Kidney epithelial cell (primary cell): ENCODE measurements around the gene C1QL1. TPM values are rescaled to one million over a fixed set of nuclear protein-coding genes. Genes with fewer than 3 reads are reported as not detected.

ENCODE experiments used
- DNase-seq: peaks from one replicate; pipeline ENCODE4 v3.0.0-alpha.2; 2010; ENCODE audit warnings: low read depth
- H3K27me3 ChIP-seq: 2 replicates; pipeline ENCODE4 v1.6.0; 2011; ENCODE audit warnings: low read length; ENCODE audit not compliant: control insufficient read depth, insufficient read depth
- H3K36me3 ChIP-seq: 2 replicates; pipeline ENCODE4 v1.5.1; 2011; ENCODE audit warnings: low read length; ENCODE audit not compliant: control insufficient read depth, insufficient read depth
- H3K4me3 ChIP-seq: 2 replicates; pipeline ENCODE4 v1.5.1; 2011; ENCODE audit warnings: low read depth, mild to moderate bottlenecking, control low read depth, low read length
- total RNA-seq: library from RNA; depleted of rRNA; stranded (reverse); fragments of >200 nt; gene quantifications from 2 replicates; pipeline ENCODE4 v1.2.3, GENCODE V29; 2015
- TF ChIP-seq, protein P1 (sequence below): IDR thresholded peaks from 2 replicates; pipeline ENCODE4 v1.5.1; 2011; ENCODE audit warnings: mild to moderate bottlenecking, moderate library complexity, low read length, control low read depth, inconsistent platforms; ENCODE audit not compliant: insufficient read depth, poor library complexity, severe bottlenecking

Gene C1QL1
- total RNA-seq, 1 donor from 2014 or later = 0.08 TPM

DNA sequence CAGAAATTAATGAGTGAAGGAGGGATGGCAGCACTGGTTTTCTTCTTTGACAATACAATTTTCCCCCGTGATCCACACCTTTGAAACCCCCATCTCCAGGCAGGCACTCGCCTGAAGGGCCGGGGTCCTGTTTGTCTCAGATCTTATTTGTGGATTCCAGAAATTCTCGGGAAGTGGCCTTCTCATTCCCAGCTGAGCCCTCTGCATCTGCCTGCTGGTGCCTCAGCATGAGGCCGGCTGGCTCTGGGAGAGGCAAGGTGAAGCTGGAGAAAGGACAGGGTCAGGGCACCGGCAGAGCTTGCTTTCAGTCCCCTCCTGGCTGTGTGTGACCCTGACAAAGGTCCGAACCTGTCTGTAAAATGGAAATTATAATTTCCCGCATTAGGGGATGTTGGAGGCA is 35.8 kb upstream of the C1QL1 start:
- Histone ChIP-seq H3K36me3 (no peaks in the 10 kb centered on the region), H3K27me3 (peaks cover 15% of the 10 kb centered on the region), H3K4me3 (no peak overlapping the region)
- TF ChIP-seq, protein P1, sequence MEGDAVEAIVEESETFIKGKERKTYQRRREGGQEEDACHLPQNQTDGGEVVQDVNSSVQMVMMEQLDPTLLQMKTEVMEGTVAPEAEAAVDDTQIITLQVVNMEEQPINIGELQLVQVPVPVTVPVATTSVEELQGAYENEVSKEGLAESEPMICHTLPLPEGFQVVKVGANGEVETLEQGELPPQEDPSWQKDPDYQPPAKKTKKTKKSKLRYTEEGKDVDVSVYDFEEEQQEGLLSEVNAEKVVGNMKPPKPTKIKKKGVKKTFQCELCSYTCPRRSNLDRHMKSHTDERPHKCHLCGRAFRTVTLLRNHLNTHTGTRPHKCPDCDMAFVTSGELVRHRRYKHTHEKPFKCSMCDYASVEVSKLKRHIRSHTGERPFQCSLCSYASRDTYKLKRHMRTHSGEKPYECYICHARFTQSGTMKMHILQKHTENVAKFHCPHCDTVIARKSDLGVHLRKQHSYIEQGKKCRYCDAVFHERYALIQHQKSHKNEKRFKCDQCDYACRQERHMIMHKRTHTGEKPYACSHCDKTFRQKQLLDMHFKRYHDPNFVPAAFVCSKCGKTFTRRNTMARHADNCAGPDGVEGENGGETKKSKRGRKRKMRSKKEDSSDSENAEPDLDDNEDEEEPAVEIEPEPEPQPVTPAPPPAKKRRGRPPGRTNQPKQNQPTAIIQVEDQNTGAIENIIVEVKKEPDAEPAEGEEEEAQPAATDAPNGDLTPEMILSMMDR = no peak
- no peak for DNase-seq

DNA sequence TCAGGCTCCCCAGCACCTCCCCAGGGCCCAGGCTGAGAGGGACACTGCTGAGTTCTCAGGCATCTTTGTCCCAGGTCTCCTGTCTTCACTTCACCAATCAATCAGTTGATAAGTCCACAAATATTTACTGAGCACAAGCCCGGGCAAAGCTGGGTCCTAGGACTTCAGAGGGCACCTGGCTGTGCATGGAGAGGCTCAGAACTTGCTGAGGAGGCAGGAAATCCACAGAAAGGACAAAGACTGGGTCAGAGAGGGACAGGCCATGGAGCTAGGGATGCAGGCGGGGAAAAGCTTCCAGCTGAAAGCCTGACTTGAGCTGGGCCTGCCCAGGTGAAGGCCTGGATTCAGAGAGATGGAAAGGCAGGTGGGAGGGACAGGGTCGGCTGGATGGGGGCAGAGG is 33.2 kb upstream of the C1QL1 start:
- H3K27me3 ChIP-seq = peaks cover 13% of the 10 kb centered on the region
- TF ChIP-seq, protein P1 = no peak

DNA sequence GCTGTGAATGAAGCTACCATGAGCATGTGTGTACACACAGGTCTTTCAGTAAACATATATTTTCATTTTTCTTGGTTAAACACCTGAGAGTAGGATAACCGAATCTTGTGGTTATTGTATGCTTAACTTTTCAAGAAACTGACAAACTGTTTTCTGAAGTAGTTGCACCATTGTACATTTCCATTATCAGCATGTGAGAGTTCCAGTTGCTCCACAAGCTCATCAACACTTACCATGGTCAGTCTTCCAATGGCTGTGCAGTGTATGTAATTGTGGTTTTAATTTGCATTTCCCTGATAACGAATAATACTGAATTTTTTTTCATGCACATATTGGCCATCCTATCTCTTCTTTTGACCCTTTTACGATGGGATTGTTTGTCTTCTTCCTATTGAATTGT is 31.3 kb upstream of the C1QL1 start:
- TF ChIP-seq, protein P1 = no peak
- H3K36me3 ChIP-seq = no peaks in the 10 kb centered on the region
- H3K27me3 ChIP-seq = peaks cover 6% of the 10 kb centered on the region
- H3K4me3 ChIP-seq = no peak overlapping the region
- DNase-seq = no peak

More for the DNA sequence above, 33.2 kb upstream of the C1QL1 start:
- no peaks in the 10 kb centered on the region for H3K36me3 ChIP-seq
- H3K4me3 ChIP-seq = no peak overlapping the region
- DNase-seq = no peak

DNA sequence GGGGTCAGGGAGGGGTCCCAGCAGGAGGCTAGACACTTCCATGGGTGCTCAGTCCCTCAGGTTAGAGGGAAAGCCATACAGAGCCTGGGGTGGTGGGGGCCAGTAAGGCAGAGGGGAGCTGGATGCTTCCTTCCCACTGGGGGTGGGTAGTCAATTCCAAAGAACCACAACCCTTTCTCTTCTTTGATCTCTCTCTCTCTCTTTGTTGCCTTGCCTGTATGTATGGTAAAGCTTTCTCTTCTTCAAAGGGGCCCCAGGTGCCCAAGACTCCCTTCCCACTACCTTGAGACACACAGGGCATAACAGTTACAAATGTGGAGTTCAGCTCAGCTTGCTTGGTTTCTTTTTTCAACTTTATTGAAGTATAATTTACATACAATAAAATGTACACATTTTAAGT is 30.5 kb upstream of the C1QL1 start:
- Histone ChIP-seq H3K36me3 (no peaks in the 10 kb centered on the region), H3K4me3 (no peak overlapping the region), H3K27me3 (peaks cover 2% of the 10 kb centered on the region)
- DNase-seq = no peak
- TF ChIP-seq, protein P1 = no peak

DNA sequence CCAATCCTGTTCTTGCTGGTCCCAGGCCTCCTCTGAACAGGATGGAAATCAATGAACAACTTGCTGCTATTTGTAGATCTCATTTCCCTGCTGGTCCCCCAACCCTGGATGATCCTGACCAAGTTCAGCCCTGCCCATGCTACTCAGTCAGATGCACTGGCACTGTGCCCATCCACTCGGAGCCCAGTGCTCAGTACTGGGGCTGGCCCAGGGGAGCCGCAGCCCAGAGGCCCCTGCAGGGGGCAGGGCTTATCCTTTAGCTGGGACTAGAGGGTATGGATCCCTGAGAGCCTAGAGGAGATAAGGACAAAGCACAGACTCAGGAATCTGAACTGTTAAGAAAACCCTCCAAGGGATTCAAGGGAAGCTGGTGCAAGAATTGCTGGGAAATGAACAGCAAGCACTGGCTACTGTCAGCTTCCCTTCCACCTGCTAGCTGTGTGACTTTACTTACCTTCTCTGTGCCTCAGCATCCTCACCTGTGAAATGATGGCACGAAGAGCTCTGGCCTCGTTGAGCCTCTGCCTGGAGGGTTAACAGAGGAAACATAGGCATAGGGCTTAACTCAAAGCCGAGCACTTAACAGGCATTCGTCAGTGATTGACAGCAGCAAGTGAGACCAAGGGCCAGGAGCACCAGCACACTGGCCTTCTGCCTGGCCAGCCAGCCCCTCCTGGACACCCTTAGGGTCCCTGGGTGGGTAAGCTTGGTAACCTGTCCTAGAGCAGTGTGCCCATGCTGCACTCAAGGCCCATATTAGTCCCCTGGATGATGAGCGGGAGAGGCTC is 29.8 kb upstream of the C1QL1 start:
- peaks cover 2% of the 10 kb centered on the region for H3K27me3 ChIP-seq
- TF ChIP-seq, protein P1 = no peak
- H3K4me3 ChIP-seq = no peak overlapping the region
- H3K36me3 ChIP-seq = no peaks in the 10 kb centered on the region
- no peak for DNase-seq

DNA sequence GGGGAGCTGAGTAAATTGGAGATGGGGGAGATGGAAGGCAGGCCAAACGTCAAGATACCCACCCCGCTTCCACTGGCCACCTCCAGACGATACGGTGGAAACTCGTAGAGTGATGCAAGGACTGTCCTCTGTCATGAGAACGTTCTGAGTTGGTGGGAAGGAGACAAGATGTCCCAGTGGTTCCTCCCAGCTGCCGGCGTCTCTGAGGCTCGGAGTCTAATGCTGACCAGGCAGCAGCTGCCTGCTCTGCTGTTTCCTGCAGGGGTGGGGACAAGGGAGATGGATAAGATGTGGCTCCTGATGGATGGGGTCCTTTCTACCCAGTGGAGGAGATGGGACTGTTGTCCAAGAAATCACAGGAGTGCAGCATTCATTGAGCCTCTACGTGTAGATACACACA is 28.2 kb upstream of the C1QL1 start:
- no peaks in the 10 kb centered on the region for H3K36me3 ChIP-seq
- TF ChIP-seq, protein P1 = no peak
- no peak overlapping the region for H3K4me3 ChIP-seq
- peaks cover 2% of the 10 kb centered on the region for H3K27me3 ChIP-seq
- no peak for DNase-seq
